Heart left ventricle (tissue), 16 donors: ENCODE data around the gene NXN. TPM values are rescaled to one million over a fixed set of nuclear protein-coding genes. Genes with fewer than 3 reads are reported as not detected.
A peak's percentile ranks its signal among the peaks of the same experiment; 100 is the strongest.
"Not testable (repeated sequence)": the region's sequence is repeated elsewhere in the genome, so short reads cannot be mapped to it uniquely, and the experiment has no call there.

ENCODE experiments used
- ATAC-seq, 4 donors: fragments of 200-7000 bp; cut with Tn5 transposase; one replicate each; pipeline ENCODE4 v1.9.1; 2020 to 2022; ENCODE audit warnings: moderate library complexity in 4 of 4, mild to moderate bottlenecking in 3 of 4, moderate number of reproducible peaks in 1 of 4
- DNase-seq, 5 donors: peaks; one replicate each; pipeline ENCODE4 v3.0.0-alpha.2; 2020
- H3K27ac ChIP-seq, 12 donors: fragments of 200-600 bp; sonication (generic) in 4 of 12; one replicate each; pipeline versions ENCODE4 v1.5.0 to v1.8.0; 2016 to 2022; ENCODE audit warnings: mild to moderate bottlenecking in 2 of 12
- H3K27me3 ChIP-seq, 9 donors: fragments of 200-600 bp; sonication (generic) in 2 of 9; one replicate each; pipeline versions ENCODE4 v1.5.1 to v1.8.0; 2016 to 2022; ENCODE audit warnings: mild to moderate bottlenecking in 3 of 9
- H3K36me3 ChIP-seq, 9 donors: fragments of 200-600 bp; sonication (generic) in 2 of 9; one replicate each; pipeline versions ENCODE4 v1.5.0 to v1.8.0; 2018 to 2022; ENCODE audit warnings: mild to moderate bottlenecking in 2 of 9
- H3K4me1 ChIP-seq, 12 donors: fragments of 200-600 bp; sonication (generic) in 4 of 12; one replicate each; pipeline versions ENCODE4 v1.5.0 to v1.8.0; 2016 to 2022; ENCODE audit warnings: mild to moderate bottlenecking in 3 of 12
- H3K4me3 ChIP-seq, 12 donors: fragments of 200-600 bp; sonication (generic) in 4 of 12; one replicate each; pipeline versions ENCODE4 v1.5.0 to v1.8.0; 2017 to 2022; ENCODE audit warnings: mild to moderate bottlenecking in 9 of 12, moderate library complexity in 4 of 12
- H3K9me3 ChIP-seq, 12 donors: fragments of 200-600 bp; sonication (generic) in 4 of 12; one replicate each; pipeline versions ENCODE4 v1.5.0 to v1.8.0; 2016 to 2022; ENCODE audit warnings: mild to moderate bottlenecking in 1 of 12
- CTCF ChIP-seq, 12 donors: fragments of 200-600 bp; sonication (generic) in 4 of 12; IDR thresholded peaks; one replicate each; pipeline versions ENCODE4 v1.5.0 to v1.8.0; 2018 to 2022; ENCODE audit warnings: antibody characterized with exemption in 12 of 12, mild to moderate bottlenecking in 5 of 12
- POLR2A ChIP-seq, 2 donors: fragments of 450-650 bp; IDR thresholded peaks; one replicate each; pipeline ENCODE4 v1.6.1; 2017; ENCODE audit warnings: antibody characterized with exemption in 2 of 2, mild to moderate bottlenecking in 2 of 2, moderate library complexity in 2 of 2
- WGBS, 4 donors: extraction: QIAGEN DNeasy Blood & Tissue Kit in 2 of 4; methylation state at CpG; one replicate each; pipeline versions ENCODE4 v1.1.5 to v1.1.7; 2013 to 2018; 5-methylcytosine and 5-hydroxymethylcytosine counted together
- intact Hi-C, 10 donors: fragments of 100-400 bp; cut with DNase I; formaldehyde crosslinking; loops; one replicate each; pipeline versions ENCODE4 v1.11.1 to v1.14.2; 2022
- polyA plus RNA-seq, 2 donors: library from polyadenylated mRNA; stranded (reverse); fragments of 200-250 nt; gene quantifications; one replicate each; pipeline ENCODE4 v1.2.3, GENCODE V29; 2013
- total RNA-seq, 9 donors: library from RNA; depleted of rRNA in 2 of 9; stranded (reverse); fragments of >200 nt in 2 of 9; fragmentation: NEBNext Ultra II Directional in 3 of 9; extraction: Animal tissue kit (Norgen Biotek cat#: 25700) in 3 of 9; gene quantifications; one replicate each; pipeline versions ENCODE4 v1.1.0 to v1.2.4, GENCODE V29; 2016 to 2023
- donor health status: ischemic (EF 13 %, LVEDD 7.1; RV severe dilation, severe dysfunction).
- donor health status: healthy with polysubstance abuse.
- donor health status: DM: no; HTN: yes; CAD: no.
- donor health status: DM: no; HTN: no; CAD: no.
- donor health status: ischemic (EF 25% LVEDD 6.9; RV normal size, moderate dysfunction).
- donor health status: ischemic (EF 25% LVEDD 5.7; RV mildly dilated, moderate dysfunction).
- donor health status: healthy.
- donor health status: DM: yes; HTN: yes; CAD: no.
- donor health status: ischemic (EF 35%, LVEDD 5.7; RV mildly dilated, moderate dysfunction).
- donor health status: nonischemic (EF 11% LVEDD 7.7; RV severe dilation, severe dysfunction).
- donor health status: DM: yes; HTN: yes; CAD: no.
- donor health status: PGD.
- donor health status: ischemic (EF 29% LVEDD 5.4; RV normal size, mild dysfunction).
- donor health status: nonischemic (EF 23%, LVEDD 6.1; RV moderate dilation, normal function).

Gene NXN
- total and polyA plus RNA-seq, 11 donors = 8.6 to 20.3 (median 14.1) TPM

GRCh38 chr17:869086-869485 is 110.5 kb downstream of the NXN start:
- no peak for TF ChIP-seq CTCF (IDR thresholded peaks at IDR 0.05)
- no peak for TF ChIP-seq POLR2A (IDR thresholded peaks at IDR 0.05)
- ATAC-seq = peak; percentile 74 to 97 (median 92)
- WGBS, 4 donors = 37 to 56% (median 51%) methylated on average over 6 to 7 of the region's 7 CpGs
- peak in 3 of 5 donors; percentile 76 to 82 (median 76) for DNase-seq
- Histone ChIP-seq H3K27me3 (no peaks in the 10 kb centered on the region), H3K9me3 (no peaks in the 10 kb centered on the region), H3K36me3 (peaks cover 0 to 4% (median 0%) of the 10 kb centered on the region in 9 donors), H3K4me3 (peak overlapping the region in 3 of 12 donors; percentile 5 to 36 (median 24)), H3K4me1 (peaks cover 0 to 29% (median 16%) of the 10 kb centered on the region in 12 donors), H3K27ac (peak overlapping the region; percentile 48 to 82 (median 66))
- intact Hi-C loops = no loop called here

GRCh38 chr17:867896-868489 is 111.6 kb downstream of the NXN start:
- DNase-seq (no peak), ATAC-seq (peak in 1 of 4 donors; percentile 16)
- TF ChIP-seq POLR2A (IDR thresholded peaks at IDR 0.05) = no peak
- TF ChIP-seq CTCF (IDR thresholded peaks at IDR 0.05) = no peak
- Histone ChIP-seq H3K9me3 (no peaks in the 10 kb centered on the region), H3K27me3 (no peaks in the 10 kb centered on the region), H3K4me3 (no peak overlapping the region), H3K36me3 (peaks cover 0 to 4% (median 0%) of the 10 kb centered on the region in 9 donors), H3K4me1 (peaks cover 0 to 29% (median 16%) of the 10 kb centered on the region in 12 donors), H3K27ac (peak overlapping the region in 1 of 12 donors; percentile 82)
- intact Hi-C loops = no loop called here
- 82 to 91% (median 89%) methylated on average over 13 of the region's 13 CpGs for WGBS, 4 donors

- ATAC-seq, H3K4me3 ChIP-seq, H3K27me3 ChIP-seq, DNase-seq, H3K36me3 ChIP-seq, H3K9me3 ChIP-seq, intact Hi-C loops: not testable (repeated sequence)
- 90 to 95% (median 91%) methylated on average over 6 to 9 of the region's 10 CpGs for WGBS, 4 donors
- Histone ChIP-seq H3K27ac (peak overlapping the region in 1 of 12 donors; percentile 82), H3K4me1 (peaks cover 0 to 29% (median 16%) of the 10 kb centered on the region in 12 donors)
These were observed 112.3 kb downstream of the NXN start for GRCh38 chr17:867238-867637.

- H3K4me3 ChIP-seq = no peak overlapping the region
These were observed 112.9 kb downstream of the NXN start for GRCh38 chr17:866568-867103.

More at GRCh38 chr17:866568-867103, 112.9 kb downstream of the NXN start:
- Histone ChIP-seq H3K36me3 (peaks cover 0 to 4% (median 0%) of the 10 kb centered on the region in 9 donors), H3K4me1 (peaks cover 0 to 29% (median 16%) of the 10 kb centered on the region in 12 donors), H3K9me3 (no peaks in the 10 kb centered on the region), H3K27ac (peak overlapping the region in 1 of 12 donors; percentile 50), H3K27me3 (no peaks in the 10 kb centered on the region)
- ATAC-seq (no peak), DNase-seq (no peak)
- 68 to 89% (median 75%) methylated on average over 5 to 9 of the region's 9 CpGs for WGBS, 4 donors
- intact Hi-C loops = no loop called here
- no peak for TF ChIP-seq POLR2A (IDR thresholded peaks at IDR 0.05)
- no peak for TF ChIP-seq CTCF (IDR thresholded peaks at IDR 0.05)
